GM19043 (cell line): ENCODE measurements around the gene KCNJ6.

ENCODE experiments used
- ATAC-seq: cut with Tn5 transposase; IDR thresholded peaks from one replicate; pipeline ENCODE4 v1.9.1; 2021; ENCODE audit warnings: low read depth; ENCODE audit not compliant: unreplicated experiment

KCNJ6 gene

DNA sequence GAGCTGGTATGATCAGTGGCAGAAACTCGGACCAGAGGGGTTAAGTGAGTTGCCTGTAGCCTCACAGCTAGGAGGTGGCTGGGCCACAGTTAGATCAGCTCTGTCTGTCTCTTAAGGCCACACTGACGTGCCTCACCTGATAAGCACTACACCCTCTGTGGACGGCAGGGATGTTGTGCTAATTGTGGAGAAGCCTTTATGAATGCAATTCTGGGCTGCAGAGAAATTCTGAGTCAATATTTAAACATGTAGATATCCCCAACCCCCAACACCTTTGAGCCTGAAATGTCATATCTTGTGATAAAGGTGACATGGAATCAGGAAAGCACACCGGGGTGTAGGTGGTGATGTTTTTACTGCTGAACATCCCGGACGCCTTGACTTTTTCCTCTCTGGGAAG is 88.3 kb downstream of the KCNJ6 start:
- ATAC-seq, result no peak

- ATAC-seq, result no peak
These were observed 94.3 kb downstream of the KCNJ6 start for GRCh38 chr21:37821786-37822450.

- no peak for ATAC-seq
These were observed 95.2 kb downstream of the KCNJ6 start for GRCh38 chr21:37821092-37821491.

DNA sequence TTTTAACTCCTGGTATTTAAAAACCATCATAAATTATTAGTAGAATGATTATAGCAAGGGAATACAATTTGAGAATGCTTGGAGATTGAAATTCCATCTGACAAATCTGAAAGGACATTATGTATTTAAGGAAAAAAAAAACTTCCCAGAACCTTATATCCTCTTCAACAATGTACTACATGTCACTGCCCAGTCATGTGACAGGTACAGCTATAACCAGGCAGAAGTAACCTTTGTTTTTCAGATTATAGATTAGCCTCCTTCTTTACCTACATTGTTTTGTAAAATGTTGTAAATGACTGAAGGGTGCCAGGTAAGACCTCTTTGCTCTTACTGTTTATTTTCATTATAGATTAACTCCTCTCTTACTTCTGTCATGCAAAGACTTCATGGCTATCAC is 96.9 kb downstream of the KCNJ6 start:
- ATAC-seq, result no peak

- no peak for ATAC-seq
These were observed 99.0 kb downstream of the KCNJ6 start for GRCh38 chr21:37817242-37817641.

DNA sequence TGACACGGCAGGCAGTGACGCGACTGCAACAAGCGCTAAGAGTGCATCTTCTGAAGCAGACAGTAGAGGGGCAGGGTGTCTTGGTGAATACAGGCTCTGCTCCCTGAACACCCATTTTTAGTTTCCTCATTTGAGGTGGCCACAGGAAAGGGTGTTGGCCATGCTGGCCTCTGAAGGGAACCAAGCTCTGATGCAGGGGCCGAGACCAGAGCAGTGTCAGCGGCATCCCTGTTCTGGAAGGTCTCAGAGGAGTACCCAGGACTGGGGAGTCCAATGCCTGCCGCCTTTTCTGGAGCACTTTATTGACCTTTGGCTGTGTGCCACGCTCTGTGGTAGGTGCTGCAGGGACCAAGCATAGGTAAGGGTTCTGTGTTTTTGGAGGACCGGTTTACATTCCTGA is 100.4 kb downstream of the KCNJ6 start:
- no peak for ATAC-seq

DNA sequence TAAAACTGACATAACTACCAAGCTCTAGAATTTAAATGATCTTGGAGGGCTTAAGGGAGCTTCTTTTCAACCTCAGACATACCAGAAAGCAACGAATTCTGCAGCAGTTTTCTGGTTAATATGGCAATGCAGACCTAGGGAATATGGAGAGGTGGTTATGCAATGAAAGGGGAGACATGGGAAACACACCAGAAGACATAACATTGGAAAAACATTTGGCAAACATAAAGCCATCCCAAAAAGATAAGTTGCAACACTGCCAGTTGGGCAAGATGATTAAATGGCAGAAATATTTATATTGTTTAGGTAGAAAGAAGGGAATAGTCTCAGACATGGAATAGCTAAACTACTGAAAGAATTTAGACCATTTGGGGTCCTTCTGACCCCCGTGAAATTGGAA is 104.5 kb downstream of the KCNJ6 start:
- ATAC-seq, result no peak

GRCh38 chr21:37808261-37808660 is 108.0 kb downstream of the KCNJ6 start:
- no peak for ATAC-seq

- ATAC-seq, result no peak
These were observed 111.0 kb downstream of the KCNJ6 start for GRCh38 chr21:37805266-37805665.

GRCh38 chr21:37804001-37804400 is 112.3 kb downstream of the KCNJ6 start:
- no peak for ATAC-seq

DNA sequence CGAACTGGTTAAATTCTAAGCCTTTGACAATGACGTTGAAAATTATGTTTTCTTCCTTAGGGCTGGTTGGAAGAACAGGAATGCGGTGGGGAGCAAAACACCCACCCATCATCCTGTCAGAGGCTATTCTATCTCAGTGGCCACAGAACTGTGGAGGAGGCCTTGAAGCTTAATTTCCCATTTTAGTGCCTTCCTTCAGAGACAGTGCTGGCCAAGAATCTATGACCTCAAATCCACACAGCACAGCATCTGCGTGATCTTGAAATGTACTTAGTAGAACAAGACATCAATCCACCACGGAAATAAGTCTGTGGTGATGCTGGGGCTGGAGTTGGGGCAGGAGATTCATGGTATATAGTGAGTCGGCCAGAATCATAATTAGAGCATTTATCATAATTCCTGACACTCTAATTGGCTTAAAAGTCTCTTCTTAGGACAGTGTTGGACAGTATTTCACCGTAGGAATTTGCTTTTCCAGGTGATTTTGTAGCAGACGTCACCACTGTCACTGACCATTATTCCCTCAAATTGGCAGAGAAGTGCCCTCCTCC is 113.1 kb downstream of the KCNJ6 start:
- no peak for ATAC-seq

DNA sequence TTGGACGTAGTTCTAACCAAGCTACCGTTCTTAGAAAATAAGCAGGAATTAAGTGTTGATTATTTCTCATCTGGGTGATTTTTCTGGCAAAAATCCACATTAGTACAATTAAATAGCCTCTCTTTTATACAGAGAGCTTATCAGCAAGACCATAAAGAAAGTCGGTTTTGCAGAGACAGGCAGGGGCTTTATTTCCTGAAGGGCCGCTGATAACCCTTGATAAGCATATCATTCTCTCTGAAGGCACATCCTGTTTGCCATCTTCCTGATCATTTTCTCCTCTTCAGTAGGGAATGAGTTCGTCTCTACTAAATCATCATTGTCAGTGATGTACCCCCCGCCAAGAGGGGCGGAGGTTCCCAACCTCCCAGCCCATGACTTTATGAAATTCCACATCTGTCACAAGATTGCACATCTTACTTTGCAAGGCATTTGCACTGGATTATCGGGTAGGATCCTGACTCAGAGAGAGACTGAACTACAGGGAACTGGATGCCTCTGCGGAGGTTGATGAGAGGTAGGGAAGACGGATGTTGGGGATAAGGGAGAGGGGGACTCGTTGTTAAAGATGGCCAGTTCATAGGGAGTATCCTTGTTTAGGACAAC is 115.7 kb downstream of the KCNJ6 start:
- ATAC-seq, result no peak

DNA sequence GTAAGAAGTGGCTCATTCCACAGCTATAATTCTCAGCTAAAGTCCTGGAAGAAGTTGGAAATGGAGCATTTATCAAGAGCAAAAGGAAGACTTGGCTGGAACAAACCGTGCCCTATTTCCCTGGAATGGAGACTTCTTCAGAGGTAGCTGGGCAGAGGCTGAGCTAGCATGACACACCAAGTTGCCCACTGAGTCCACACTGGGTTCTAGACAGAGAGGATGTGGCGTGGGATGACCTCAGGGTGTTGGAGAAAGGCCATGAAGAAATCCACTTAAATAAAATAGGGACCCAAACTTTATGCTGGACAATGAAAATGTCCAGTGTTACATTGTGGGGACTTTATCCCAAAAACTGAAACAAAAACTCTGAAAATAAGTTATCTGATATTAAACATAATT is 116.2 kb downstream of the KCNJ6 start:
- ATAC-seq, result no peak

DNA sequence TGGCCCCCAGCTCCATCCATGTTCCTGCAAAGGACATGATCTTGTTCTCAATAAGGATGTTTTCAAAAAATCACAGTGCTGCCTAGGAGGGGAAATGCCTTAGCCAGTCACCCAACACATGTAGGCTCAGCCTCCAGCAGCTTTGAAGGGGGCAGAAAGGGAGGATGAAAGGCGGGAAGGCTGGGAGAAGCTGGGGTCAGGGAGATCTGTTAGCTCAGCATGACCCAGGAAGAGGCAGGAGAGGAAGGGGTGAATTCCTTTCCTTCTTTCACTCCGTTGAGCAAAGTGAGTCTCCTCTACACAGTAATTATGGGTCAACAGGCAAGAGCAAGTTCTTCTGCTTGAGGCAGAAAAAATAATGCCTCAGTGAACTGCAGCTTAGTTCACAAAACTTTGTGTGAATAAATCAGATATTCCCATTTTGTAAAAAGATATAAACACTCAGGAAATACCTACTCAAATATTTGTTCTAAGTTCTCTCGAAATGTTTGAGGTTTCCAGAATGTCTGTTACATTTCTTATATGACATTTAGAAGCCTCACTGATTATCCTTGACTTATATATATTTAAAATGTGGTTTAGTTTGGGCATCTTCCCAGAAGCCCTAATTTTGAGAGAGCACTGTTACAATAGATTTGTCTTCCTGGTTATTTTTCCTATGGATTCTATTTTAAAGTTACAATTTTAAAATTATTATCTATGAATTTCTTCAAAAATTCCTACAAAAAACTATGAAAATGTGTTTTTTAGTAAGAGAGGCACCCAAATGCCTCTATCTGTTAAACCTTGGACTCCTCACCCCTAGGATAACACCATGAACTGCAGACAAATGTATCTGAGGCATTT is 116.8 kb downstream of the KCNJ6 start:
- no peak for ATAC-seq

- no peak for ATAC-seq
These were observed 118.9 kb downstream of the KCNJ6 start for GRCh38 chr21:37797403-37797802.

GRCh38 chr21:37796011-37796410 is 120.2 kb downstream of the KCNJ6 start:
- ATAC-seq, result no peak

DNA sequence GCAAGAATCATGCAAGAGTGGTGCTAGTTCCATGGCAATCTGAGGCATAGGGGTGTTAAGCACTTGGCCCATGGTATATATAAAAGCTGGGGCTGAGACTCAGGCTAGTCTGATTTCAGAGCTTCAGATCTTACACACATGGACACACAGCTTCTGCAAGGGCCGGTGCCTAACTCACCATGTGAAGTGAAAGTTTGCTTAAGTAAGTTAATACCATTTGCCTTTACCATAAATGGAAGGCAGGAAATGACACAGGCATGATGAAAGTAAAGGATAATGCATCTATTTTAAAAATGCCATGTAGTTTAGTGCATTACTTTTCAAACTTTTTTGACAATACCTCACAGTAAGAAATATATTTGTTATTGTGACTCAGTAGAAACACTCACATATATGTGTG is 122.6 kb downstream of the KCNJ6 start:
- no peak for ATAC-seq

DNA sequence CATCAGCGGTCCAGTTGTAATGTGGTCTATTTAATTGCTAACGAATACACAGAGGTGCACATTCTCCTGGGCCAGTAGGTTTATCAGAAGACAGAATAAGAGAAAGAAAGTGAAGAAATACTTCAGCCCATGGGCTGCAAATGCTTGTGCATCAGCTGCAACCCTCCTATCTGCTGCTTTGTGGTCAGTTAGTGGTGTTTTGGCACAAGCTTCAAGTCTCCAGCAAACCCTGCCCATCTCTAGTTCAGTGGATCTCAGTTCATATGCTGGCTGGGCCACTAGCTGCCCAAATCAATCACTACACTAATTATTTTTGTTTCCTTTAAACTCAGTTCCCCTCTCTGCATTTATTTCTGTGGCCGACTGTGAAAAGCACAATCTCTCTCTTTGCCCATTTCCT is 124.2 kb downstream of the KCNJ6 start:
- ATAC-seq, result no peak

DNA sequence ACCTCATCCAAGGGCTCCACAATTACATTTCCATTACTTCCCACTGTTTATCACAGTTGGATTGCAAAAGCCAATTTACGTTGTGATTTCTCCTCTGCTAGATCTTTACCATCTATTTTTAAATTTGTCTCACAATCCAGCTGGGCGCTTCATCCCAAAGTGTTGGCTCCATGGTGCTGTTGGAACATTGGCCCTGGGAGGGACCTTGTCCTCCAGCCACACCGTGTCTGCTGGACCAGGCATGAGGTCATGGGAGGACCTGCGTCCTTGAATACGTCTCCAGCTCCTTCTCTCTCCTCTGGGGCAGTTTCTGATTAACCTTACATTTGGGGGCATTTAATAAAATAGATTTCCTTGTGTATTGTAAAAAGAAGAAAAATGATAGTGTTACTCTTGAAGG is 125.4 kb downstream of the KCNJ6 start:
- ATAC-seq, result no peak

- no peak for ATAC-seq
These were observed 127.8 kb downstream of the KCNJ6 start for GRCh38 chr21:37788503-37788902.

- no peak for ATAC-seq
These were observed 128.8 kb downstream of the KCNJ6 start for GRCh38 chr21:37787456-37787855.
